ENCODE data around the gene JARID2.

Gene JARID2

GRCh38 chr6:15476631-15477380 lies 230.9 kb downstream of the JARID2 start:
- no peak for DNase-seq

- DNase-seq, result no peak
Observed at GRCh38 chr6:15477746-15478145, 231.9 kb downstream of the JARID2 start.

- no peak for DNase-seq
Observed at GRCh38 chr6:15479761-15480160, 233.9 kb downstream of the JARID2 start.

GRCh38 chr6:15480525-15480924 lies 234.7 kb downstream of the JARID2 start:
- DNase-seq, result no peak

DNA sequence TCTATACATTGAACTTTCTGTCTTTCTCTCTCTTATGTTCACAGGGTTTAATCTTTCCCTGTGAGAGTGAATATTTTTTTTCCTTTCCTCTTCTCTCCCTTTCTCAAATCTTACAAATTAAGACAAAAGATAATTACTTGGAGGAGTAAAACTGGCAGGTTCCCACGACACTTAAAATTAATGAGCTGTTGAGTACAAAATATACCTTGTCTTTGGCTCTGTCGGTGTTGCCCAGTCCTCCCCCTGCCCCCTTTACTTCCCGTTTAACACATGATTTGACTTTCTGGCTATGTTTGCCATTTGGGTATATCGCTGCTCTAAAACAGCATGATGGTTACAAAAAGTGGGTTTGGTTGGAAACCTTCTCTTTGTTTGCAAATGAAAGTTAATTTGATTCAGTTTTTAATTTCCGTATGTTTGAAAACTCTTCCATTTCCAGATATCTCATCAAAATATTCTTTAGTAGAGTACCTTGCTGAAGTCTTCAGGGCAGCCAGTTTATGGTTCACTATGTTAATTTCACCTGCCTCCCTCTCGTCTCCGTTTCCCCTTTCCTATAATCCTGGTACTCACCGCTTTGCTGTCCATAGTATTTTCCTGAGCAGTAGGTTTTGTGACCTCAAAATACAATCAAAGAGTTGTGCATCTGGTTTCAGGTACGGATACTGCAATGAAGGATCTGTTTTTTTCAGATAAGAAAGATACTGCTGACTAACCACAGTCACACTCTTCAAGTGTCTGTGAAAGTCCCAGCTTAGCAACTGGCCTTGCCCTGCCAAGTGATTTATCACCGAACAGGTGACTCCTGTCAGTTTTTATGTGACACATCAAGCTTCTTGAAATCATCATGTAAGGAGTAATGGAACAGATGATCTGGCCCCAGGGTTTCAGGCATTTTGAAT lies 235.8 kb downstream of the JARID2 start:
- DNase-seq, result peak; percentile 28

DNA sequence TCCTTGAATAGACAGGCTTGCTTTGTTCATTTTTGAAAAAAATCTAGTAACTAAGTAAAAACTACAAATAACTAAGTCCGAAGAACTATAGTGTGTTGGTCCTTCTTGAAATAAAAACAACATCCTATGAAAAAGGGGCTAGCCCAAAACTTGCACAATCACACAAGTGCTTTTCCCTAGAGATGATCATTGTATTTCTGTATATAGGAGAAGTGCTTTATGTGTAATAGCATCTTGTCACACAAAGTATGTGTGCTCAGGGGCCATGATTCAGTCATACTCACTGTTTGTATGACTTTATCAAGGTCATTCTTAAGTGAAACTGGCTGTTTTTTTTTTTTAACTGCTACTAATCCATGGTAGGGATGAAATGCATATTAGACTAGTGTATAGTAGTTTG lies 237.2 kb downstream of the JARID2 start:
- no peak for DNase-seq

GRCh38 chr6:15484140-15484539 lies 238.3 kb downstream of the JARID2 start:
- DNase-seq, result no peak

DNA sequence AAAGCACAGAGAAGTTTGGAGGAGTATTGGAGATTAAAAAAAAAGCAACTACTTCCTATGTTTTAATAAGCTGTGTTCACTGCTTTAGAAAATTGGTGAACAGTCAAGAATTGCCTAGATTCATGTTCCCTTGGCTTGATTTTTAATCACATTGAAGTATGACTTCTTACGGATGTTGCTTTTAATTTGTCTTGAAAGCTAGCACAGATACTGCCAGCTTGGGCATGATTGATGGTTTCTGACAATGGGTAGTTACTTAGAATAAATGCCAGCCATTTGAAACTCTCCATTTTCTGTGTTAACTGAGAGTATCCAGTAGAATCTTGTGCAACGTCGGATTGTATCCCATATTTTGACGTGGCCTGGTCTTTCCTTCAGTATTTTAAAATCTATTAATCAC lies 239.0 kb downstream of the JARID2 start:
- DNase-seq, result no peak

- DNase-seq, result no peak
Observed at GRCh38 chr6:15485936-15486335, 240.1 kb downstream of the JARID2 start.

- DNase-seq, result no peak
Observed at GRCh38 chr6:15487262-15487661, 241.4 kb downstream of the JARID2 start.

DNA sequence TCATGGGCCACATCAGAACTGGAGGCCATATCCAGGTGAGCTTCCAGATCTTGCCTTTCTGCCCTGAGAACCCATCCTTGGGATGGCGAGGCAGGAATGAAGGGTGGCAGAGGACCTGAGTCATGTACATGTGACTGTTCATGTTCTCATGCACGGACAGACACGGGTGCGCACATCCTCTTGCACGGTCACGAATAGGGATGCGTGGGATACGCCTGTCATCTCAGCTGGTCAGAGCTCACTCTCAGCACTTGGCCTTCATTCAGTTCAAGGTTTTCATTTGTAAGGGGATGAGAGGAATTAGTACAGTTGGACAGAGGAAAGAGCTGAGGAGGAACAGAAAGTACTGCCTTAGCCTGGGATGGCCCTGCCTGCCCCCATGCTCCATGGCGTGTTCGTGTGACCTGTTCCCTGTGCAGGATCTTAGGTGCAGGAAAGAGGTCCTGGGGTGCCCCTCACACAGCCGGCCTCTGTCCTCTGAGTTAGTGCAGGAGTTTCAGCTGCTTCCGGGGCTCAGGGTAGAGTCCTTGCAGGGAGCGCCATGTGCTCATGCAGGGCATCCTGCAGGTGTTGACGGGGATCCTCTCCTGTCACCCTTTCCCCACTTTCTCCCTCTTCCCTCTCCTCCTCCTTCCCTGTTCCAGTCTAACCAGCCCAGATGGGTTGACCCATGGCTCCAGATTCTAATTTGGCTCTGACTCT lies 243.5 kb downstream of the JARID2 start:
- DNase-seq, result no peak

- no peak for DNase-seq
Observed at GRCh38 chr6:15490242-15491100, 244.6 kb downstream of the JARID2 start.

DNA sequence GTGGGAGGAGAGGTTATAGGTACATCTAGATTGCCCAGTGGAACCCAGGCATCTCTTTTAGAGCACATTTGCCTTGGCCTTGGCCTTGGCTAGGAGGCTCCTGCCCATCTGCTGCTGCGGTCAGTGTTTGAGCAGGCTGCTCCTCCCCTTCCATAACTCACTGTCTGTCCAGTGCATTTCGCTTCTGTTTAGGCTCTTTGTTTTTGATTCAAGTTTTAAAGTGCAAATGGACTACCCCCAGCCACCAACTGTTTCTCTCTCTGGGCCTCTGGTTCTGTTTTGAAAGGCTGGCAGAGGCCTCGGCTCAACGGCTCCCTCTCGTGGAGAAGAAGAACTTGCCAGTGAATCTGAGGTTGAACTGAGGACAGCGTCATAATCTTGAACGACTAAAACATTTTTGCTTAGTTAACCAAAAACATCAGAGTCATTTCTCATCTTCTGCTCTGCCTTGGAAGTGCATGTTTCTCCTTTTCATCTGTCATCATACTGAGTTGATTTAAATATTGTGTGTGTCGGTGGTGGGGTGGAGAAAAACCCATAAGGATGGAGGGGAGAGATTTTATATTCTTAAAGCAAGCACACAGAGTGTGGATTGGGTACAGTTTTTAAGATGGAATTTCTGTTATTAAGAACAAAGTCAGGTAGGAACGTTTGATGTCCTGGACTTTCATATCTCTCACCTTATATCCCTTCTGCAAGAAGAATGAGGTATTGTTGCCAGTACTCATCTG lies 245.6 kb downstream of the JARID2 start:
- DNase-seq, result peak; percentile 76

DNA sequence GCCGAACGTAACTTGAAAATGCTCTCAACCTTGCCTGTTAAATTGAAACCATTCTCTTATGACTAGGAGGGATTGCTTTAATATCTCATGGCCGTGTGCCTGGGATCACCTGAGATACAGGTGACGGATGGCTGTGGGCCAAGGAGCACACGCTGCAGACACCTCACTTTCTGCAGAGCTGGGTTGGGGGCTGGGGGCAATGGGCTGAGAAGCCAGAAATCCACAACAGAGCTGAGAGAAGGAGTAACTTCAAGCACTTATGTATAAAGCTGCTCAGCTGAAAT lies 246.1 kb downstream of the JARID2 start:
- no peak for DNase-seq

- DNase-seq, result no peak
Observed at GRCh38 chr6:15493437-15494168, 247.7 kb downstream of the JARID2 start.

- no peak for DNase-seq
Observed at GRCh38 chr6:15495375-15495901, 249.6 kb downstream of the JARID2 start.

DNA sequence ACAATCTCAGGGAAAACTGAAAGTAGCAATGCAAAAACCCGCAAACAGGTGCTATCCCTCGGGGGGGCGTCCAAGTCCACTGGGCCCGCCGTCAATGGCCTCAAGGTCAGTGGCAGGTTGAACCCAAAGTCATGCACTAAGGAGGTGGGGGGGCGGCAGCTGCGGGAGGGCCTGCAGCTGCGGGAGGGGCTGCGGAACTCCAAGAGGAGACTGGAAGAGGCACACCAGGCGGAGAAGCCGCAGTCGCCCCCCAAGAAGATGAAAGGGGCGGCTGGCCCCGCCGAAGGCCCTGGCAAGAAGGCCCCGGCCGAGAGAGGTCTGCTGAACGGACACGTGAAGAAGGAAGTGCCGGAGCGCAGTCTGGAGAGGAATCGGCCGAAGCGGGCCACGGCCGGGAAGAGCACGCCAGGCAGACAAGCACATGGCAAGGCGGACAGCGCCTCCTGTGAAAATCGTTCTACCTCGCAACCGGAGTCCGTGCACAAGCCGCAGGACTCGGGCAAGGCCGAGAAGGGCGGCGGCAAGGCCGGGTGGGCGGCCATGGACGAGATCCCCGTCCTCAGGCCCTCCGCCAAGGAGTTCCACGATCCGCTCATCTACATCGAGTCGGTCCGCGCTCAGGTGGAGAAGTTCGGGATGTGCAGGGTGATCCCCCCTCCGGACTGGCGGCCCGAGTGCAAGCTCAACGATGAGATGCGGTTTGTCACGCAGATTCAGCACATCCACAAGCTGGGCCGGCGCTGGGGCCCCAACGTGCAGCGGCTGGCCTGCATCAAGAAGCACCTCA lies 250.7 kb downstream of the JARID2 start:
- no peak for DNase-seq

DNA sequence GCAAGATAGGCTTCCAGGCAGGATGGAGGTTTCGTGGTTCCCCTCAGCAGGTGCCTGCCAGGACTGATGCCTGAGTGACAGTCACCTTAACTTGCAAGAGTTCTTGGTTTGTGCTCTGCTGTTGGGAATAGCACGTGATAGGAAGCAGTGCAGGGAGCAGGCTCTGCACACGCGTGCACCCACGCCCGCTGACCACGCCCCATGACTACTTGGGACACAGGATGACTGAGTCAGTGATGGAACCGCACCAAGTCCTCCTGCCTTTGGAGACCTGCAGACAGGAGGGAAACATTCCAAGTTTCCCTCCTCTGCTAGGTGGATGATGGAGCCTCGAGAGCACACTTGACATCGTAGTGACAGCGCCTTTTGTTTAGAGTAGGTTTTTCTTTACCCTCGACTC lies 252.8 kb downstream of the JARID2 start:
- no peak for DNase-seq

- DNase-seq, result no peak
Observed at GRCh38 chr6:15499125-15499524, 253.3 kb downstream of the JARID2 start.

DNA sequence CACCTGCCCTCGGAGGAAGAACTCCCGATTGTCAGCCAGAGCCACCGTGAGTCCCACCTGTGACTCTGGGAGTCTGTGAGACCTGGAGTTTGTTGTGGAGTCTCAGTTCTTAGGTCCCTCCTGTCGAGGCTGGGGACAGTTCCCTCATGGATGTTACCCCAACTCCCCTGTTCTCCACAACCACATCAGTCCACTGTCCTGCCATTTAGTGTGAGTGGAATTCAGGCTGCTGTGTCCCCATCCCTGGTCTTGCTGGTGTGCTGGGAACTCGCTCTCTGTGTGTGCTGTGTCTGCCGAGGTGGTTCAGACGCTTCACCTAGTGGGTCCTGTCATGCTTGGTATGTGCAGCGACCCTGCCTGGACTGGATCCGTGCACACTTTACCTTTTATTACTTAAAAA lies 253.7 kb downstream of the JARID2 start:
- DNase-seq, result no peak

Measured in stimulated activated CD4-positive, alpha-beta T cell treated with anti-CD3 and anti-CD28 coated beads, Interleukin-15, amount 100 ng/mL, for 24 hours (primary cell).